GM18499 (cell line): ENCODE results near the gene BANF1.

ENCODE experiments used
- ATAC-seq: cut with Tn5 transposase; IDR thresholded peaks from one replicate; pipeline ENCODE4 v1.9.1; 2021; ENCODE audit warnings: moderate number of reproducible peaks; ENCODE audit not compliant: insufficient read depth, unreplicated experiment

Gene BANF1

GRCh38 chr11:66001942-66002647, at the start of gene BANF1, which contains the start of gene EIF1AD:
Gene BANF1, plus strand, starts transcription at chr11:66002503. Its CDS starts 748 bp downstream, at chr11:66003251.
Gene EIF1AD, minus strand, starts transcription at chr11:66002157. Its CDS starts 1,768 bp downstream, at chr11:66000389.
- ATAC-seq = no peak

- no peak for ATAC-seq
Measured at GRCh38 chr11:65953471-65953870, 48.8 kb upstream of the BANF1 start.

GRCh38 chr11:65954771-65955170, 47.5 kb upstream of the BANF1 start:
- ATAC-seq = no peak

- ATAC-seq = no peak
Measured at GRCh38 chr11:65958291-65958690, 44.0 kb upstream of the BANF1 start.

GRCh38 chr11:65958774-65959420, 43.4 kb upstream of the BANF1 start:
- ATAC-seq = no peak

- no peak for ATAC-seq
Measured at GRCh38 chr11:65960824-65961266, 41.5 kb upstream of the BANF1 start.

- peak; percentile 55 for ATAC-seq
Measured at GRCh38 chr11:65961267-65962140, 40.8 kb upstream of the BANF1 start, which contains the start of gene SART1. Gene SART1, plus strand, starts transcription at chr11:65961734. Its CDS starts 47 bp downstream, at chr11:65961781.

GRCh38 chr11:65962141-65962564, 40.1 kb upstream of the BANF1 start:
- no peak for ATAC-seq

- ATAC-seq = no peak
Measured at GRCh38 chr11:65964906-65965305, 37.4 kb upstream of the BANF1 start.

- no peak for ATAC-seq
Measured at GRCh38 chr11:65965986-65966762, 36.1 kb upstream of the BANF1 start.

- ATAC-seq = no peak
Measured at GRCh38 chr11:65967329-65967934, 34.9 kb upstream of the BANF1 start.

GRCh38 chr11:65968600-65969482, 33.5 kb upstream of the BANF1 start:
- no peak for ATAC-seq

- no peak for ATAC-seq
Measured at GRCh38 chr11:65972116-65972515, 30.2 kb upstream of the BANF1 start.

GRCh38 chr11:65973439-65974110, 28.7 kb upstream of the BANF1 start:
- no peak for ATAC-seq

GRCh38 chr11:65975771-65976170, 26.5 kb upstream of the BANF1 start:
- no peak for ATAC-seq

GRCh38 chr11:65976216-65977176, 25.8 kb upstream of the BANF1 start:
- ATAC-seq = no peak
